Measurements from ENCODE around the gene RYR2.

RYR2 gene

GRCh38 chr1:237320890-237321289 is 278.9 kb downstream of the RYR2 start:
- DNase-seq (ENCODE audit: low read depth): no peak
- no peak overlapping the region for H3K4me3 ChIP-seq (ENCODE audit: low read depth, low read length)
- no peak for TF ChIP-seq CTCF (IDR thresholded peaks at IDR 0.05; ENCODE audit: control insufficient read depth, extremely low read depth, insufficient read depth)

- no peak for DNase-seq (ENCODE audit: low read depth)
- no peak overlapping the region for H3K4me3 ChIP-seq (ENCODE audit: low read depth, low read length)
- TF ChIP-seq CTCF (IDR thresholded peaks at IDR 0.05; ENCODE audit: control insufficient read depth, extremely low read depth, insufficient read depth): no peak
Observed at GRCh38 chr1:237324226-237324625, 282.2 kb downstream of the RYR2 start.

GRCh38 chr1:237327061-237327460 is 285.1 kb downstream of the RYR2 start:
- DNase-seq (ENCODE audit: low read depth): no peak
- H3K4me3 ChIP-seq (ENCODE audit: low read depth, low read length): no peak overlapping the region
- no peak for TF ChIP-seq CTCF (IDR thresholded peaks at IDR 0.05; ENCODE audit: control insufficient read depth, extremely low read depth, insufficient read depth)

- TF ChIP-seq CTCF (IDR thresholded peaks at IDR 0.05; ENCODE audit: control insufficient read depth, extremely low read depth, insufficient read depth): no peak
- no peak overlapping the region for H3K4me3 ChIP-seq (ENCODE audit: low read depth, low read length)
- DNase-seq (ENCODE audit: low read depth): no peak
Observed at GRCh38 chr1:237340892-237341291, 298.9 kb downstream of the RYR2 start.

- no peak for DNase-seq (ENCODE audit: low read depth)
- H3K4me3 ChIP-seq (ENCODE audit: low read depth, low read length): no peak overlapping the region
- TF ChIP-seq CTCF (IDR thresholded peaks at IDR 0.05; ENCODE audit: control insufficient read depth, extremely low read depth, insufficient read depth): no peak
Observed at GRCh38 chr1:237341391-237341790, 299.4 kb downstream of the RYR2 start.

GRCh38 chr1:237342730-237343129 is 300.7 kb downstream of the RYR2 start:
- no peak overlapping the region for H3K4me3 ChIP-seq (ENCODE audit: low read depth, low read length)
- no peak for DNase-seq (ENCODE audit: low read depth)
- no peak for TF ChIP-seq CTCF (IDR thresholded peaks at IDR 0.05; ENCODE audit: control insufficient read depth, extremely low read depth, insufficient read depth)

- no peak for DNase-seq (ENCODE audit: low read depth)
- no peak for TF ChIP-seq CTCF (IDR thresholded peaks at IDR 0.05; ENCODE audit: control insufficient read depth, extremely low read depth, insufficient read depth)
- H3K4me3 ChIP-seq (ENCODE audit: low read depth, low read length): no peak overlapping the region
Observed at GRCh38 chr1:237352747-237353146, 310.8 kb downstream of the RYR2 start.
